Right lobe of liver (tissue), 4 donors: ENCODE data around the gene CTBP1.

Experiments used
- POLR2A ChIP-seq: fragments of 450-650 bp; IDR thresholded peaks from one replicate; pipeline ENCODE4 v1.6.1; 2017; ENCODE audit warnings: antibody characterized with exemption, mild to moderate bottlenecking
- TF ChIP-seq, protein P1 (sequence below), 4 donors: fragments of 200-600 bp in 3 of 4; fragments of 450-650 bp in 1 of 4; IDR thresholded peaks; one replicate each; pipeline versions ENCODE4 v1.5.1 to v1.8.0; 2016 to 2022; ENCODE audit warnings: antibody characterized with exemption in 4 of 4, mild to moderate bottlenecking in 2 of 4
- donor health status: DM: no; HTN: no; CAD: no.
- donor health status: DM: no; HTN: no; CAD: no.
- donor health status: DM: no; HTN: yes; CAD: no.

GRCh38 chr4:1196421-1197183, 52.3 kb downstream of the CTBP1 start:
- TF ChIP-seq POLR2A: no peak
- TF ChIP-seq, protein P1, sequence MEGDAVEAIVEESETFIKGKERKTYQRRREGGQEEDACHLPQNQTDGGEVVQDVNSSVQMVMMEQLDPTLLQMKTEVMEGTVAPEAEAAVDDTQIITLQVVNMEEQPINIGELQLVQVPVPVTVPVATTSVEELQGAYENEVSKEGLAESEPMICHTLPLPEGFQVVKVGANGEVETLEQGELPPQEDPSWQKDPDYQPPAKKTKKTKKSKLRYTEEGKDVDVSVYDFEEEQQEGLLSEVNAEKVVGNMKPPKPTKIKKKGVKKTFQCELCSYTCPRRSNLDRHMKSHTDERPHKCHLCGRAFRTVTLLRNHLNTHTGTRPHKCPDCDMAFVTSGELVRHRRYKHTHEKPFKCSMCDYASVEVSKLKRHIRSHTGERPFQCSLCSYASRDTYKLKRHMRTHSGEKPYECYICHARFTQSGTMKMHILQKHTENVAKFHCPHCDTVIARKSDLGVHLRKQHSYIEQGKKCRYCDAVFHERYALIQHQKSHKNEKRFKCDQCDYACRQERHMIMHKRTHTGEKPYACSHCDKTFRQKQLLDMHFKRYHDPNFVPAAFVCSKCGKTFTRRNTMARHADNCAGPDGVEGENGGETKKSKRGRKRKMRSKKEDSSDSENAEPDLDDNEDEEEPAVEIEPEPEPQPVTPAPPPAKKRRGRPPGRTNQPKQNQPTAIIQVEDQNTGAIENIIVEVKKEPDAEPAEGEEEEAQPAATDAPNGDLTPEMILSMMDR (IDR thresholded peaks at IDR 0.05): no peak
